ENCODE measurements around the gene SLC43A2. TPM values are rescaled to one million over a fixed set of nuclear protein-coding genes. Genes with fewer than 3 reads are reported as not detected.

Gene SLC43A2
- total RNA-seq, 1 experiment from 2014 or later = 3.3 TPM

- Mint-ChIP-seq H3K9me3 (ENCODE audit: low read depth, unreplicated experiment) (no peaks in the 10 kb centered on the region), H3K27me3 (ENCODE audit: unreplicated experiment) (no peaks in the 10 kb centered on the region), H3K36me3 (ENCODE audit: insufficient read depth, unreplicated experiment) (no peaks in the 10 kb centered on the region), H3K4me1 (ENCODE audit: low read depth, unreplicated experiment) (no peaks in the 10 kb centered on the region), H3K4me3 (ENCODE audit: low read depth, unreplicated experiment) (no peak overlapping the region), H3K27ac (ENCODE audit: unreplicated experiment) (no peak overlapping the region)
- CTCF ChIA-PET = interaction anchor here (0.9 kb wide), 1 partner anchor 50 kb away, joined by 3 read pairs; the partner anchor contains the start of gene SLC43A2
- no TSS peak for BruUV-seq (replicated peaks)
- TF ChIP-seq, protein P1, sequence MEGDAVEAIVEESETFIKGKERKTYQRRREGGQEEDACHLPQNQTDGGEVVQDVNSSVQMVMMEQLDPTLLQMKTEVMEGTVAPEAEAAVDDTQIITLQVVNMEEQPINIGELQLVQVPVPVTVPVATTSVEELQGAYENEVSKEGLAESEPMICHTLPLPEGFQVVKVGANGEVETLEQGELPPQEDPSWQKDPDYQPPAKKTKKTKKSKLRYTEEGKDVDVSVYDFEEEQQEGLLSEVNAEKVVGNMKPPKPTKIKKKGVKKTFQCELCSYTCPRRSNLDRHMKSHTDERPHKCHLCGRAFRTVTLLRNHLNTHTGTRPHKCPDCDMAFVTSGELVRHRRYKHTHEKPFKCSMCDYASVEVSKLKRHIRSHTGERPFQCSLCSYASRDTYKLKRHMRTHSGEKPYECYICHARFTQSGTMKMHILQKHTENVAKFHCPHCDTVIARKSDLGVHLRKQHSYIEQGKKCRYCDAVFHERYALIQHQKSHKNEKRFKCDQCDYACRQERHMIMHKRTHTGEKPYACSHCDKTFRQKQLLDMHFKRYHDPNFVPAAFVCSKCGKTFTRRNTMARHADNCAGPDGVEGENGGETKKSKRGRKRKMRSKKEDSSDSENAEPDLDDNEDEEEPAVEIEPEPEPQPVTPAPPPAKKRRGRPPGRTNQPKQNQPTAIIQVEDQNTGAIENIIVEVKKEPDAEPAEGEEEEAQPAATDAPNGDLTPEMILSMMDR (IDR thresholded peaks at IDR 0.05; ENCODE audit: unreplicated experiment) = no peak
- intact Hi-C loops (cut with micrococcal nuclease; ENCODE audit: unreplicated experiment) = no loop called here
- no peak for DNase-seq
These were observed 50.6 kb downstream of the SLC43A2 start for GRCh38 chr17:1578029-1578428.

DNA sequence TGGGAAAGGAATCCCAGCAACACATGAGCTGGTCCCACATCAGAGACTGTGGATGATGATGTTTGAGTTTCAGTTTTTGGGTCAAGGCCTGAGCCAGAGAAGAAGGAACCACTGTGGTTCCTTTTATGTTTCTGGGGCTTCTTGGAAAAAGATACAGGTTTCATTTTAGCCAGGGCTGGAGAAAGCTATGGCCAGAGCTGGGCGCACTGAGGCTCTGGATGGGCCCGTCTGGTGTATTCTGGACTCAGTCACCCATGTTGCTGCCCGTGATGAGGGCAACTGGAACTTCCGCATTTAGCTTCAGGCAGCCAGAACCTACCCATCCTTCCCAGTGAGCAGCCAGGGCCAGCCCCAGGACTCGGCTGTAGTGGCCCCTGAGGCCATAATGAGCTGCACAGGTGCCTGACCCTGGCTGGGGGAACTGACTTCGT lies 51.0 kb downstream of the SLC43A2 start:
- H3K4me1 Mint-ChIP-seq (ENCODE audit: low read depth, unreplicated experiment) = no peaks in the 10 kb centered on the region
- no TSS peak for BruUV-seq (replicated peaks)
- H3K27ac Mint-ChIP-seq (ENCODE audit: unreplicated experiment) = peak overlapping the region; percentile 56
- intact Hi-C loops (cut with micrococcal nuclease; ENCODE audit: unreplicated experiment) = no loop called here
- H3K9me3 Mint-ChIP-seq (ENCODE audit: low read depth, unreplicated experiment) = no peaks in the 10 kb centered on the region
- no peaks in the 10 kb centered on the region for H3K27me3 Mint-ChIP-seq (ENCODE audit: unreplicated experiment)
- no peak for DNase-seq
- CTCF ChIA-PET = interaction anchor here (0.9 kb wide), 2 partner anchors 51 to 53 kb away, joined by 3 to 6 read pairs; partner anchors contain the start of gene SLC43A2
- no peak overlapping the region for H3K4me3 Mint-ChIP-seq (ENCODE audit: low read depth, unreplicated experiment)
- TF ChIP-seq, protein P1 (IDR thresholded peaks at IDR 0.05; ENCODE audit: unreplicated experiment) = no peak
- no peaks in the 10 kb centered on the region for H3K36me3 Mint-ChIP-seq (ENCODE audit: insufficient read depth, unreplicated experiment)

DNA sequence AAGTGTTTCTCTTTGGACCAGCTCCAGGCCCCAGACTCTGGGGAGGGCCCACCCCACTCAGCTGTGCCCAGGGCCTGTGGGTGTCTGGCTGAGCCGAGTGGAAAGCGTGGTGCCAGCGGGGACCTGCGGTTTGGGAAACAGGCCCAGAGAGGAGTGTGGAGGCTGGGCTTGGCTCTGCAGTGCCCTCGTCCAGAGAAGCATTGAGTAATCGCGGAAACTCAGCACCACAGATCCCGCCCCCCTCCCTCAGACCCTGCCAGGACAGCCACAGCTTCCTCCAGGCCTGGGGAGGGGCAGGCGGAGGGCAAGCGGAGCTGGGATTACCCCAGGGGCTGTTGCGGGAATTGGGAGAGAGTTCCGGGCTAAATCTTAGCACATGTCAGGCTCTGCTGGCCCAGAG lies 51.5 kb downstream of the SLC43A2 start:
- Mint-ChIP-seq H3K36me3 (ENCODE audit: insufficient read depth, unreplicated experiment) (no peaks in the 10 kb centered on the region), H3K4me3 (ENCODE audit: low read depth, unreplicated experiment) (no peak overlapping the region), H3K9me3 (ENCODE audit: low read depth, unreplicated experiment) (no peaks in the 10 kb centered on the region), H3K27ac (ENCODE audit: unreplicated experiment) (peak overlapping the region; percentile 56), H3K4me1 (ENCODE audit: low read depth, unreplicated experiment) (no peaks in the 10 kb centered on the region), H3K27me3 (ENCODE audit: unreplicated experiment) (no peaks in the 10 kb centered on the region)
- no TSS peak for BruUV-seq (replicated peaks)
- TF ChIP-seq, protein P1 (IDR thresholded peaks at IDR 0.05; ENCODE audit: unreplicated experiment) = no peak
- DNase-seq = peak; percentile 20
- intact Hi-C loops (cut with micrococcal nuclease; ENCODE audit: unreplicated experiment) = no loop called here
- CTCF ChIA-PET = interaction anchor here (0.9 kb wide), 2 partner anchors 51 to 53 kb away, joined by 3 to 6 read pairs; partner anchors contain the start of gene SLC43A2

DNA sequence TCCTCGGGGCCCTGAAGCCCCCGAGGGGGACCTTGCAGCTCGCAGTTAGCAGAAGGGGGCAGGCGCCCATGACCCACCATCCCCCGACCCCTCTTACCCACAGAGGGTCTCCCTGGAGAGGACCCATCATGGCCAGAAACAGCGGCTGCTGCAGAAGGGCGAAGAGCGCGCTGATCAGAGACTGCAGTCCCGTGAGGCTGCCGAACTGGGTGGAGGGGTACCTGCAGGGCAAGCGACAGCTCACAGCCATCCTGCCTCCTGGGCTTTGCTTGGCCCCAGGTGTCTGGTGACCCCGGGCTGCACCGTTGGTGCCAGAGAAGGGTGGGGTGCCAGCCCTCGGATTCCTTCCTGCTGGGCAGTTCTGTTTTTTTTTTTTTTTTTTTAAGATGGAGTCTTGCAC lies 52.1 kb downstream of the SLC43A2 start:
- intact Hi-C loops (cut with micrococcal nuclease; ENCODE audit: unreplicated experiment) = no loop called here
- Mint-ChIP-seq H3K27ac (ENCODE audit: unreplicated experiment) (no peak overlapping the region), H3K27me3 (ENCODE audit: unreplicated experiment) (no peaks in the 10 kb centered on the region), H3K4me1 (ENCODE audit: low read depth, unreplicated experiment) (no peaks in the 10 kb centered on the region), H3K9me3 (ENCODE audit: low read depth, unreplicated experiment) (no peaks in the 10 kb centered on the region), H3K4me3 (ENCODE audit: low read depth, unreplicated experiment) (no peak overlapping the region), H3K36me3 (ENCODE audit: insufficient read depth, unreplicated experiment) (no peaks in the 10 kb centered on the region)
- TF ChIP-seq, protein P1 (IDR thresholded peaks at IDR 0.05; ENCODE audit: unreplicated experiment) = no peak
- DNase-seq = no peak
- no TSS peak for BruUV-seq (replicated peaks)
- CTCF ChIA-PET = no interaction called here

Data from Calu3 (cell line).